ENCODE data around the gene NUCB1. TPM values are rescaled to one million over a fixed set of nuclear protein-coding genes. Genes with fewer than 3 reads are reported as not detected.

The NUCB1 gene
- total RNA-seq, 1 donor from 2014 or later: 310 TPM

GRCh38 chr19:48968179-48968661, 68.1 kb downstream of the NUCB1 start:
- ATAC-seq: no peak
- H3K4me1 ChIP-seq: peaks cover 47% of the 10 kb centered on the region
- no peaks in the 10 kb centered on the region for H3K27me3 ChIP-seq (ENCODE audit: low read depth)
- no peak overlapping the region for H3K4me3 ChIP-seq
- DNase-seq: no peak
- peaks cover 70% of the 10 kb centered on the region for H3K36me3 ChIP-seq
- TF ChIP-seq CTCF (IDR thresholded peaks at IDR 0.05): no peak
- H3K9me3 ChIP-seq: no peaks in the 10 kb centered on the region
- H3K27ac ChIP-seq: peak overlapping the region; percentile 25
- intact Hi-C loops (cut with DNase I): no loop called here

- peak overlapping the region; percentile 25 for H3K27ac ChIP-seq
- no peaks in the 10 kb centered on the region for H3K27me3 ChIP-seq (ENCODE audit: low read depth)
- H3K9me3 ChIP-seq: no peaks in the 10 kb centered on the region
- intact Hi-C loops (cut with DNase I): no loop called here
- TF ChIP-seq CTCF (IDR thresholded peaks at IDR 0.05): no peak
- DNase-seq (no peak), ATAC-seq (no peak)
- H3K4me1 ChIP-seq: peaks cover 41% of the 10 kb centered on the region
- H3K36me3 ChIP-seq: peaks cover 76% of the 10 kb centered on the region
- no peak overlapping the region for H3K4me3 ChIP-seq
These were observed 68.7 kb downstream of the NUCB1 start for GRCh38 chr19:48968813-48969218.

- no peak for ATAC-seq
- DNase-seq: no peak
- Histone ChIP-seq H3K4me3 (no peak overlapping the region), H3K9me3 (no peaks in the 10 kb centered on the region), H3K36me3 (peaks cover 82% of the 10 kb centered on the region), H3K27me3 (ENCODE audit: low read depth) (no peaks in the 10 kb centered on the region), H3K27ac (no peak overlapping the region), H3K4me1 (peaks cover 34% of the 10 kb centered on the region)
- intact Hi-C loops (cut with DNase I): no loop called here
- no peak for TF ChIP-seq CTCF (IDR thresholded peaks at IDR 0.05)
These were observed 69.4 kb downstream of the NUCB1 start for GRCh38 chr19:48969276-48970138.

GRCh38 chr19:48970139-48970766, 70.1 kb downstream of the NUCB1 start:
- TF ChIP-seq CTCF (IDR thresholded peaks at IDR 0.05): no peak
- Histone ChIP-seq H3K27me3 (ENCODE audit: low read depth) (no peaks in the 10 kb centered on the region), H3K27ac (no peak overlapping the region), H3K9me3 (no peaks in the 10 kb centered on the region), H3K4me3 (no peak overlapping the region), H3K36me3 (peaks cover 84% of the 10 kb centered on the region), H3K4me1 (peaks cover 32% of the 10 kb centered on the region)
- ATAC-seq (no peak), DNase-seq (no peak)
- intact Hi-C loops (cut with DNase I): no loop called here

- H3K27me3 ChIP-seq (ENCODE audit: low read depth): no peaks in the 10 kb centered on the region
- H3K27ac ChIP-seq: no peak overlapping the region
- TF ChIP-seq CTCF (IDR thresholded peaks at IDR 0.05): peak; percentile 97
These were observed 70.8 kb downstream of the NUCB1 start for GRCh38 chr19:48970923-48971395.

More at GRCh38 chr19:48970923-48971395, 70.8 kb downstream of the NUCB1 start:
- H3K36me3 ChIP-seq: peaks cover 83% of the 10 kb centered on the region
- peak; percentile 81 for ATAC-seq
- DNase-seq: peak; percentile 90
- peaks cover 32% of the 10 kb centered on the region for H3K4me1 ChIP-seq
- H3K9me3 ChIP-seq: no peaks in the 10 kb centered on the region
- H3K4me3 ChIP-seq: no peak overlapping the region
- intact Hi-C loops (cut with DNase I): no loop called here

Other genes starting within 250 kb of the NUCB1 start
- 0.24 TPM for gene NTN5, start 227.3 kb upstream of the NUCB1 start, total RNA-seq
- gene FUT2, start 204.3 kb upstream of the NUCB1 start, total RNA-seq: 1.2 TPM
- gene MAMSTR, start 180.6 kb upstream of the NUCB1 start, total RNA-seq: 1.5 TPM
- gene RASIP1, start 159.7 kb upstream of the NUCB1 start, total RNA-seq: 33.4 TPM
- 2.9 TPM for gene IZUMO1, start 153.4 kb upstream of the NUCB1 start, total RNA-seq
- gene FUT1, start 147.7 kb upstream of the NUCB1 start, total RNA-seq: 13.2 TPM
- not detected for gene FGF21, start 144.8 kb upstream of the NUCB1 start, total RNA-seq
- 60.7 TPM for gene BCAT2, start 89.3 kb upstream of the NUCB1 start, total RNA-seq
- gene HSD17B14, start 63.8 kb upstream of the NUCB1 start, total RNA-seq: 22.7 TPM
- gene PLEKHA4, start 31.7 kb upstream of the NUCB1 start, total RNA-seq: 21.2 TPM
- gene PPP1R15A, start 27.9 kb upstream of the NUCB1 start, total RNA-seq: 80.4 TPM
- gene TULP2, start 1.6 kb upstream of the NUCB1 start, total RNA-seq: not detected
- 1.9 TPM for gene DHDH, start 33.4 kb downstream of the NUCB1 start, total RNA-seq
- 142 TPM for gene BAX, start 54.6 kb downstream of the NUCB1 start, total RNA-seq
- gene FTL, start 65.0 kb downstream of the NUCB1 start, total RNA-seq: 9,799 TPM
- gene GYS1, start 93.0 kb downstream of the NUCB1 start, total RNA-seq: 24.8 TPM
- gene RUVBL2, start 93.6 kb downstream of the NUCB1 start, total RNA-seq: 45.3 TPM
- gene LHB, start 116.8 kb downstream of the NUCB1 start, total RNA-seq: not detected
- gene CGB3, start 124.0 kb downstream of the NUCB1 start, total RNA-seq: not detected
- gene CGB2, start 131.6 kb downstream of the NUCB1 start, total RNA-seq: not detected
- gene CGB1, start 136.6 kb downstream of the NUCB1 start, total RNA-seq: not detected
- gene CGB5, start 143.5 kb downstream of the NUCB1 start, total RNA-seq: not detected
- gene CGB8, start 148.8 kb downstream of the NUCB1 start, total RNA-seq: not detected
- 0.77 TPM for gene CGB7, start 157.4 kb downstream of the NUCB1 start, total RNA-seq
- gene NTF4, start 164.5 kb downstream of the NUCB1 start, total RNA-seq: 3.1 TPM
- gene KCNA7, start 172.4 kb downstream of the NUCB1 start, total RNA-seq: not detected
- 203 TPM for gene SNRNP70, start 185.1 kb downstream of the NUCB1 start, total RNA-seq
- 10.6 TPM for gene LIN7B, start 214.1 kb downstream of the NUCB1 start, total RNA-seq
- 1.4 TPM for gene C19orf73, start 218.8 kb downstream of the NUCB1 start, total RNA-seq
- gene PPFIA3, start 219.2 kb downstream of the NUCB1 start, total RNA-seq: 4.3 TPM